A549 (cell line): Measurements from ENCODE around the gene MAPK6. TPM values are rescaled to one million over a fixed set of nuclear protein-coding genes. Genes with fewer than 3 reads are reported as not detected.
A peak's percentile ranks its signal among the peaks of the same experiment; 100 is the strongest.

Experiments
- CBX2 ChIP-seq: fragments of 200-600 bp; sonication (generic); IDR thresholded peaks from 2 replicates; pipeline ENCODE4 v1.6.1; 2016; ENCODE audit warnings: low read depth, mild to moderate bottlenecking, borderline replicate concordance
- CBX8 ChIP-seq: fragments of 200-600 bp; sonication (generic); IDR thresholded peaks from 2 replicates; pipeline ENCODE4 v1.6.1; 2016
- CEBPB ChIP-seq, 2 experiments: fragments of >200 bp in 1 of 2; sonication (Bioruptor Twin) in 1 of 2; formaldehyde crosslinking in 1 of 2; IDR thresholded peaks; 2 replicates each; pipeline ENCODE4 v1.6.1; 2012 to 2016
- CHD4 ChIP-seq: fragments of 200-600 bp; sonication (generic); IDR thresholded peaks from 2 replicates; pipeline ENCODE4 v1.6.1; 2016; ENCODE audit warnings: antibody characterized with exemption, mild to moderate bottlenecking, borderline replicate concordance
- CTCF ChIP-seq: fragments of >200 bp; sonication (Bioruptor Twin); formaldehyde crosslinking; IDR thresholded peaks from 3 replicates; pipeline ENCODE4 v1.5.1; 2016
- EHF ChIP-seq: fragments of 250-450 bp; sonication (Bioruptor Pico); IDR thresholded peaks from 2 replicates; pipeline ENCODE4 v1.5.0; 2020; ENCODE audit warnings: mild to moderate bottlenecking
- EP300 ChIP-seq, 2 experiments: fragments of >200 bp; sonication (Bioruptor Twin); formaldehyde crosslinking; IDR thresholded peaks; 2 replicates in 1 of 2; 3 replicates in 1 of 2; pipeline ENCODE4 v1.6.1; 2016 to 2017
- FOSB ChIP-seq: fragments of 250-450 bp; sonication (Bioruptor Pico); IDR thresholded peaks from 2 replicates; pipeline ENCODE4 v1.5.0; 2020; ENCODE audit warnings: mild to moderate bottlenecking, moderate library complexity
- FOSL2 ChIP-seq, 2 experiments: fragments of 450-650 bp in 1 of 2; fragments of >200 bp in 1 of 2; sonication (Bioruptor Twin) in 1 of 2; formaldehyde crosslinking; IDR thresholded peaks; 2 replicates each; pipeline versions ENCODE4 v1.5.0 to v1.6.1; 2016 to 2020; ENCODE audit warnings: mild to moderate bottlenecking in 1 of 2, moderate library complexity in 1 of 2
- FOXS1 ChIP-seq: fragments of 250-450 bp; sonication (Bioruptor Pico); IDR thresholded peaks from 2 replicates; pipeline ENCODE4 v1.5.0; 2020; ENCODE audit warnings: mild to moderate bottlenecking, moderate library complexity
- GATA3 ChIP-seq: IDR thresholded peaks from 2 replicates; pipeline ENCODE4 v1.6.1; 2012; ENCODE audit warnings: borderline replicate concordance
- HEYL ChIP-seq: fragments of 250-450 bp; sonication (Bioruptor Pico); IDR thresholded peaks from 2 replicates; pipeline ENCODE4 v1.8.0; 2021; ENCODE audit warnings: mild to moderate bottlenecking, moderate library complexity
- HMGXB4 ChIP-seq: fragments of 250-450 bp; sonication (Bioruptor Pico); IDR thresholded peaks from 2 replicates; pipeline ENCODE4 v1.5.0; 2021; ENCODE audit warnings: mild to moderate bottlenecking, moderate library complexity, borderline replicate concordance
- HOXA7 ChIP-seq: fragments of 250-450 bp; sonication (Bioruptor Pico); IDR thresholded peaks from 2 replicates; pipeline ENCODE4 v1.5.0; 2020; ENCODE audit warnings: mild to moderate bottlenecking, moderate library complexity
- HOXB13 ChIP-seq: fragments of 250-450 bp; sonication (Bioruptor Pico); IDR thresholded peaks from 2 replicates; pipeline ENCODE4 v1.5.0; 2020; ENCODE audit warnings: low read depth, mild to moderate bottlenecking, moderate library complexity
- JUN ChIP-seq, 2 experiments: fragments of >200 bp; sonication (Bioruptor Twin); formaldehyde crosslinking; IDR thresholded peaks; 2 replicates in 1 of 2; 3 replicates in 1 of 2; pipeline ENCODE4 v1.6.1; 2016 to 2017
- KDM1A ChIP-seq: fragments of 200-600 bp; sonication (generic); IDR thresholded peaks from 2 replicates; pipeline ENCODE4 v1.6.1; 2016; ENCODE audit warnings: low read depth, mild to moderate bottlenecking
- KDM5A ChIP-seq: fragments of 200-600 bp; sonication (generic); IDR thresholded peaks from 2 replicates; pipeline ENCODE4 v1.6.1; 2016; ENCODE audit warnings: antibody characterized with exemption, mild to moderate bottlenecking
- MAFK ChIP-seq: fragments of 450-650 bp; IDR thresholded peaks from 2 replicates; pipeline ENCODE4 v1.6.1; 2014; ENCODE audit not compliant: partially characterized antibody
- MAZ ChIP-seq: fragments of 150-350 bp; IDR thresholded peaks from 2 replicates; pipeline ENCODE4 v1.6.1; 2014; ENCODE audit warnings: antibody characterized with exemption, low read depth, low read length, borderline replicate concordance
- NFE2L2 ChIP-seq: fragments of 150-350 bp; conservative IDR thresholded peaks from 2 replicates; pipeline ENCODE4 v1.6.1; 2014; ENCODE audit warnings: low read length
- NR3C1 ChIP-seq: fragments of >200 bp; sonication (Bioruptor Twin); formaldehyde crosslinking; IDR thresholded peaks from 3 replicates; pipeline ENCODE4 v1.6.1; 2017
- PBX3 ChIP-seq: IDR thresholded peaks from 2 replicates; pipeline ENCODE4 v1.6.1; 2012
- PHF8 ChIP-seq: fragments of 200-600 bp; sonication (generic); IDR thresholded peaks from 2 replicates; pipeline ENCODE4 v1.6.1; 2016; ENCODE audit warnings: low read depth, mild to moderate bottlenecking, antibody characterized with exemption, moderate library complexity, borderline replicate concordance
- RARB ChIP-seq: fragments of 250-450 bp; sonication (Bioruptor Pico); IDR thresholded peaks from 2 replicates; pipeline ENCODE4 v1.8.0; 2021; ENCODE audit warnings: mild to moderate bottlenecking, moderate library complexity
- ZFP36 ChIP-seq: fragments of 450-650 bp; IDR thresholded peaks from 2 replicates; pipeline ENCODE4 v1.6.1; 2014; ENCODE audit warnings: borderline replicate concordance; ENCODE audit not compliant: partially characterized antibody
- polyA plus RNA-seq, 4 experiments: library from polyadenylated mRNA; depleted of rRNA in 3 of 4; stranded (reverse); fragments of >200 nt; fragmentation: RNase III in 1 of 4; extraction: RNeasy Plus Mini Kit Qiagen cat#74134 plus additional on column Dnase treatment in 1 of 4; gene quantifications; 2 replicates in 3 of 4; 3 replicates in 1 of 4; pipeline ENCODE4 v1.2.3, GENCODE V29; 2011 to 2017

The MAPK6 gene
- polyA plus RNA-seq, 2 of the 4 experiments (the other 2 are of a cell fraction): 49.1 to 126 TPM

- peak; percentile 61; the same call in 1 of the 2 replicates for TF ChIP-seq PBX3
- TF ChIP-seq NR3C1: no peak
- TF ChIP-seq FOXS1 (CRISPR knock-in tag): no peak
- peak in 1 of 2 experiments; percentile 45; a peak in 1 of 4 replicates for TF ChIP-seq CEBPB (IDR thresholded peaks at IDR 0.05)
- TF ChIP-seq HOXB13 (CRISPR knock-in tag): no peak
- peak in 1 of 2 experiments; percentile 39; a peak in 4 of 5 replicates for TF ChIP-seq JUN (IDR thresholded peaks at IDR 0.05)
- TF ChIP-seq FOSL2 (IDR thresholded peaks at IDR 0.05): peak; percentile 37
- TF ChIP-seq FOSL2 (CRISPR knock-in tag; IDR thresholded peaks at IDR 0.05): peak; percentile 90
- peak; percentile 40; the same call in 1 of the 2 replicates for TF ChIP-seq GATA3
- TF ChIP-seq EP300 (IDR thresholded peaks at IDR 0.05): peak in 1 of 2 experiments; percentile 40; a peak in 1 of 5 replicates
- no peak for TF ChIP-seq HMGXB4 (CRISPR knock-in tag)
- no peak for TF ChIP-seq MAZ
- TF ChIP-seq ZFP36: no peak
- TF ChIP-seq KDM1A: no peak
- no peak for TF ChIP-seq NFE2L2
- no peak for TF ChIP-seq EHF (CRISPR knock-in tag)
- no peak for TF ChIP-seq CBX8
- no peak for TF ChIP-seq CBX2
- no peak for TF ChIP-seq KDM5A
- no peak for TF ChIP-seq RARB
- TF ChIP-seq HOXA7 (CRISPR knock-in tag): peak; percentile 67; the same call in 1 of the 2 replicates
- TF ChIP-seq HEYL (CRISPR knock-in tag): no peak
- no peak for TF ChIP-seq PHF8
- TF ChIP-seq MAFK: no peak
- no peak for TF ChIP-seq FOSB
- TF ChIP-seq CTCF: no peak
- TF ChIP-seq CHD4: no peak
These were observed 588 bp downstream of the MAPK6 start (continued) for GRCh38 chr15:52019394-52020220.
